NCI-H146 (cell line): ENCODE measurements around the gene FOXL3.
"Not testable (repeated sequence)": the region's sequence is repeated elsewhere in the genome, so short reads cannot be mapped to it uniquely, and the experiment has no call there.

Experiments used
- DNase-seq: peaks from one replicate; lab custom pipeline; 2025; lab: John Stamatoyannopoulos, UW

The FOXL3 gene

GRCh38 chr7:289209-289755, 688 bp upstream of the FOXL3 start:
- no peak for DNase-seq

GRCh38 chr7:290554-291372, 793 bp downstream of the FOXL3 start:
- no peak for DNase-seq

- DNase-seq = no peak
Measured at GRCh38 chr7:291373-292092, 1.6 kb downstream of the FOXL3 start.

DNA sequence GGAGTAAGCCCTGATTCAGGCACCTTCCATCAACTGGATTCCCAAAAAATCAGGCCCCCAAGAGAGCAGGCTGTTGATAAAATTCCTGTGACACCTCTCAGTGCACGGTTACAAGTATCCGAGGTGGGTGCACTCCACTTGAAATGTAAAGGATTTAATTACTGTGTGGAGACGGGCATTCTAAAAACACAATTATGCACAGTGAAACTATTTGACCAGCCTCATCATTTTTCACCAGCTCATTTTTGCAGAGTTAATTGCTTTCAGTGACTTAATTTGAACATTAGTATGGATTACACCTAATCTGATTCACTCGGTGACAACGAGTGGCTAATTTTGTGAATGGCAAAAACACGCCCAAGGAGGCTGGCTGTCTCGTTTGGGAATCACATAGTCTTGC, 2.3 kb downstream of the FOXL3 start:
- DNase-seq = no peak

- no peak for DNase-seq
Measured at GRCh38 chr7:292826-293225, 2.9 kb downstream of the FOXL3 start.

- DNase-seq = no peak
Measured at GRCh38 chr7:293681-294439, 3.9 kb downstream of the FOXL3 start.

DNA sequence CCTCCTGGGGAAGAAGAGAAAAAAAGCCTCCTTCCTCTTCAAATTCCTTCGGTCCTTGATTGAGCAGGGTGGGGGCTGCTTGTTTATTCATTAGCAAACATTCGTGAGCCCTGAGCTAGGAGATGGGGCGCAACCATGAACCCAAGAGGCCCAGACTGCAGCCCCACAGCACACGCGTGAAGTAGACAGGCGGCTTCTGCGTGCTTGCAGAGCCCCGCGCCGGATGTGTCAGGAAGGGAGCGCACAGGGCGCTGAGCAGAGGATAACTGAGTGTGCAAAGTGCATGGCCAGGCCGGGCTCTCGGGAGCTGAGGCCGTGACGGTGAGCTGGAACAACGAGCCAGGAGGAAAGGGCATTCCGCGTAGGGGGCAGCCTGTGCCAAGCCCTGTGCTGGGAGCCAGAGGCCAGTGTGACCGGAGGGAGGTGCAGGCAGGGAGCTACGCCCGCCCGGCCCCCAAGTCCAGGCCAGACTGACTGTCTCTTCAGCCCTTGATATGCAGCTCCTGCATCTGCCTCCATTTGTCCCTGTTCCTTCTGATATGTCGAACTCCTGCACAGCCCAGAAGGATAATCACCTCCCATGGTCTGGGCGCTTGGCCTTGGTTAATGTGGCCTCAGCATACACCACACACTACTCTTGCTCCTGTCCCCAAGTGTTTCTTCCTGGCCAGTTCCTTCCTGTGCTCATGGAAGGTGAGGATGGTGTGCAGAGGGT, 4.6 kb downstream of the FOXL3 start:
- no peak for DNase-seq

GRCh38 chr7:295155-296154, 5.5 kb downstream of the FOXL3 start:
- DNase-seq = no peak

DNA sequence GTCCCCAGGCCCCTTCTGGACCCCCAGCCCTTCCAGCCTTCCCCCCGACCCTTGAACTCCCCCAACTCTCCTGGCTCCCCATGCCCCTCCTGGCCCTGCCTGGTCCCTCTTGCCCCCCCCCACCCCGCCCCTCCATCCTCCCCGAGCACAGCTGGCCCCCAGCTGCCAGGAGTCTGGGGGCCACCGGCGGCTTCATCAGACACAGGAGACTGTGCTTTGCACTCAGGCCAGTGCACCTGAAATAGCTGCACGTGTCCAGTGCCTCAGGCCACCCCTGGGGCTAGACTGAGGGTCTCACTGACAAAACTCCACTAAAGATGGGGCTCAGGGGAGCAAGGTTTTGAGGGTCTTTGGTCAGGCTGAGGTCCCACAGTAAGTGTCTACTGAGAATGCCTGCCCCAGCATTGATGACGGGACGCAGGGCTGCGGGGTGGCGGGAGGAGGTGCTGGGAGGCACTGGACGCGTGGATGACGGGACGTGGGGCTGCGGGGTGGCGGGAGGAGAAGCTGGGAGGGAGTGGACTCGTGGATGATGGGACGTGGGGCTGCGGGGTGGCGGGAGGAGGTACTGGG, 6.5 kb downstream of the FOXL3 start:
- no peak for DNase-seq

DNA sequence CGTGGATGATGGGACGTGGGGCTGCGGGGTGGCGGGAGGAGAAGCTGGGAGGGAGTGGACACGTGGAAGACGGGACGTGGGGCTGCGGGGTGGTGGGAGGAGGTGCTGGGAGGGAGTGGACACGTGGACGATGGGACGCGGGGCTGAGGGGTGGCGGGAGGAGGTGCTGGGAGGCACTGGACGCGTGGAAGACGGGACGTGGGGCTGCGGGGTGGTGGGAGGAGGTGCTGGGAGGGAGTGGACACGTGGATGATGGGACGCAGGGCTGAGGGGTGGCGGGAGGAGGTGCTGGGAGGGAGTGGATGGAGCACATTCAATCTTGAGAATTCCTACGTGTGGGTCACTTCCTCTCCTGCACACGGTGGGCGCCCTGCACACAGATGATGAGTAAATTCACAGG, 7.2 kb downstream of the FOXL3 start:
- not testable (repeated sequence) for DNase-seq

DNA sequence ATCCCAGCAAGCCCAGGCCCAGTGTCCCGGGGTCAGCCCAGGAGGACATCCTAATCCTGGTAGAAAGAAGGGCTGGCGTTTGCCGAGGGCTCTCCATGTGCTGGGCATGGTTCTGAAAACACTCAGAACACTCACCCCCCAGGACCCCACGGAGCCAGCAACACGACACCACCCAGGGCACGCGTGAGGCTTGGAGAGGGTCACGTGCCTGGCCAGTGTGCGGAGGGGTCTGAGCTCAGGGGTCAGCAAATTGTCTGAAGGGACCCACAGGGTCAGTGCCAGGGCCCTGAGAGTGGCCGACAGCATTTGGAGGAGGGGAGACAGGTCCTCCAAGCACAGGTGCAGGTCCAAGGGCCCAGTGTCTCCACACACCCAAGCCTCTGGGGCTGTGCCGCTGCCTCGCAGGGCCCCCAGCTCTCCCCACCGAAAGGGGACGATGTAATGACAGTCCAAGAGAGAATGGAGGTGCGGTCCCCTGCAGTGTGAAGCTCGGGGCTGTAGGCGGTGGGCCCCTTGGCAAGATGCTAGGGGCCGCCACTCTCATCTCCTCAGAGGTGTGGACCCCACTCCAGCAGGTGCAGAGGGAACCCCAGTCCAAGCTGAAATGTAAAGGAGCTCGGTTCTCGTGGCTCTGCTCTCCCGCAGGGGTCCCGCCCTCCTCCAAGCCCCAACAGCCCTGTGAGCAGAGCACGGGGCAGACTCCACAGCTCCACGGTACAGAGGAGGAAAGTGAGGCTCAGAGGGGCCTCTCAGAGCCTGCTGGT, 7.8 kb downstream of the FOXL3 start:
- DNase-seq = no peak

DNA sequence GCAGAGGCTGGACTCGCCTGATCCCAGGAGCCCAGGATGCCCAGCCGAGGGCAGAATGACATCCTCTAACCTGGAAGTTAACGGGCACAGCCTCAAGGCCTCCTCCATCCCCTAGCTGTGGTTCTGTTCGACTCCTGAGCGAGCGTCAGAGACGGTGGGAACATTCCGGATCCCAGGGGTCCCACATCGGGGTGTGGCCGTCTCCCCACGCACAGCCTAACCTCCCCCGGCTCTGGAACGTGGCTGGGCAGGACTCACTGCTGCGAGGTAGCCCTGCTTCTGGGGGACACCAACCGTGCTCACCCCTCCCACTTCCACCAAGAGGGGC, 8.4 kb downstream of the FOXL3 start:
- no peak for DNase-seq

- DNase-seq = no peak
Measured at GRCh38 chr7:298743-299142, 8.8 kb downstream of the FOXL3 start.

GRCh38 chr7:299169-299568, 9.2 kb downstream of the FOXL3 start:
- DNase-seq = no peak

GRCh38 chr7:299628-300027, 9.7 kb downstream of the FOXL3 start:
- no peak for DNase-seq

DNA sequence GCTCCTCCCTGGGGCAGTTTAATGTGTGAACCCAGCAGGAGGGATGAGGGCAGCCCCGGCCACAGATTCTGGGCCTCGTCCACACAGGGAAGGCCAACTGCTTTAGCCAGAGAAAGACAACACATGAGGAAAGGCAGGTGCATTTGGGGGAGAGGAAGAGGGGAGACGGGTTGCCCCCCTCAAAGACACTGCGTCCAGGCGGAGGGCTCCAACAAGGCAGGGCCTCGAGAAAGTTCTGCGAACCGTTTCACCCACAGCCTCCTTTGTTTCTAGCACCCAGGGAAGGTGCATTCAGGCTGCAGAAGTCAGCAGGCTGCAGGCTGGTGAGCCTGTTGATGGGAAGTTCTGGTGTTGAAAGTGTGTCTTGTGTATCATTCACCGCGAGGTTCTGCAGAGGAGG, 10.1 kb downstream of the FOXL3 start:
- no peak for DNase-seq

GRCh38 chr7:300546-301290, 10.7 kb downstream of the FOXL3 start:
- DNase-seq = no peak

DNA sequence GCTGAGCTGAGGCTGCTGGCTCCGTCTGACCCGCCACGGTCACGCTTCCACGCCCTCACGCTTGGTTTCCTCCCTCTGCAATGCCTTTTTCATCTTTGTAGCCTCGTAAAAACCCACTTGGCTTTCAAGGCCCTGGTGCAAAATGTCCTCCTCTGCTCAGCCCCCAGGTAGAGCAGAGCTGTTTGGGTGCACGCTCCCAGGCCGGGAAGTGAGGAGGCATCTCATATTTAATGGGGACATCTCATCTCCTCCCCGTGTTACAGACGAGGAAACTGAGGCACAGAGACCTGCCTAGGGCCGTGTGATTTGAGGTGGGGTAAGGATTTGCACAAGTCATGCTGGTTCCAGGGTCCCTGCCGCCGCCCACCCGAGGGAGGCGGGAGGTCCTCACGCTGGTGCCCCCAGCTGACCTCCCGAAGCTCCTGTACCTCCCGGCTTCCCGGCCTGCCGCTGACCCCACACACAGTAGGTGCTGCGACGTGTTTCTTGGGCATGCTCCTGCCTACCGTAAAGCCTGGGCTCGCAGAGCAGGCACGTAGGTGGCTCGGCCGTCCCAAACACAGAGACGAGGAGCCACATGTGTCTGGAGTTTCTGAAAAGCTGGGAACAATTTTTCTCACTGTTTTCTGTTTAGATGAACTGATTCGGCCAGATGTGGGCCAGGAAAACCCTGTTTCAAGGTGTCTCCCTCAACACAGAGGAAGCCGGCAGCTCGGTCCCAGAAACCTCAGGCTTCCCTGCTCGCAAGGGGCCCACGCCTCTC, 11.5 kb downstream of the FOXL3 start:
- no peak for DNase-seq
